Measurements from ENCODE around the gene HDGFL3. TPM values are rescaled to one million over a fixed set of nuclear protein-coding genes. Genes with fewer than 3 reads are reported as not detected.
"Not testable (repeated sequence)": the region's sequence is repeated elsewhere in the genome, so short reads cannot be mapped to it uniquely, and the experiment has no call there.

The HDGFL3 gene
- total RNA-seq, 1 experiment from 2014 or later = 34.1 TPM

DNA sequence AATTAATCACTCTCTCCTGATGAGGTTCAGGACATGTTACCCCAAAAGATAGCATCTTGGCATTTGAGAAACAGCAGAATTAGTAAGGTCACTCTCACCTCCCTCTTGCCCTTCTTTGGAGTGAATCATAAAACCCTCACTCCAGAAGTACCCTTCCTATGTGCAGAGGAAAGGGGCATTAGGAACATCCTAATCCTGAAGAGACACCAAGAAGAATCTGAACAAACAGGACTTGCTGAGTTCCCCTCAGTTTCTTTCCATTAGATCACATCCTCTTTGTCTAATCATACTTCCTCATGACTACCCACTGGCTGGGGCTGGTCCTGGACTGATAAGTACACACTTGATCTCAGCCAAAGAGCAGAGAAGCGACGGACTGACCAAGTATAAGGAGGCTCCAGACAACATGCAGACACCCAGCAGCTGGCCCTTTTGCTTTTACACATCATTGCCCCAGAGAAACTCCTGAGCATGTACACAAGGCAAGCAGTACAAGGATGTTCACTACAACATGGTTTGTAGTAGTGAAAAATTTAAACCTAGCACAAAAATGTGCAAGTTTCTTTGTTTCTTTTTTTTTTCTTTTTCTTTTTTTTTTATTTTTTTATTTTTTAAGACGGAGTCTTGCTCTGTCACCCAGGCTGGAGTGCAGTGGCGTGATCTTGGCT, 115.2 kb downstream of the HDGFL3 start:
- TF ChIP-seq POLR2AphosphoS5 (IDR thresholded peaks at IDR 0.05; ENCODE audit: low read depth, low read length) = no peak
- TF ChIP-seq, protein P1, sequence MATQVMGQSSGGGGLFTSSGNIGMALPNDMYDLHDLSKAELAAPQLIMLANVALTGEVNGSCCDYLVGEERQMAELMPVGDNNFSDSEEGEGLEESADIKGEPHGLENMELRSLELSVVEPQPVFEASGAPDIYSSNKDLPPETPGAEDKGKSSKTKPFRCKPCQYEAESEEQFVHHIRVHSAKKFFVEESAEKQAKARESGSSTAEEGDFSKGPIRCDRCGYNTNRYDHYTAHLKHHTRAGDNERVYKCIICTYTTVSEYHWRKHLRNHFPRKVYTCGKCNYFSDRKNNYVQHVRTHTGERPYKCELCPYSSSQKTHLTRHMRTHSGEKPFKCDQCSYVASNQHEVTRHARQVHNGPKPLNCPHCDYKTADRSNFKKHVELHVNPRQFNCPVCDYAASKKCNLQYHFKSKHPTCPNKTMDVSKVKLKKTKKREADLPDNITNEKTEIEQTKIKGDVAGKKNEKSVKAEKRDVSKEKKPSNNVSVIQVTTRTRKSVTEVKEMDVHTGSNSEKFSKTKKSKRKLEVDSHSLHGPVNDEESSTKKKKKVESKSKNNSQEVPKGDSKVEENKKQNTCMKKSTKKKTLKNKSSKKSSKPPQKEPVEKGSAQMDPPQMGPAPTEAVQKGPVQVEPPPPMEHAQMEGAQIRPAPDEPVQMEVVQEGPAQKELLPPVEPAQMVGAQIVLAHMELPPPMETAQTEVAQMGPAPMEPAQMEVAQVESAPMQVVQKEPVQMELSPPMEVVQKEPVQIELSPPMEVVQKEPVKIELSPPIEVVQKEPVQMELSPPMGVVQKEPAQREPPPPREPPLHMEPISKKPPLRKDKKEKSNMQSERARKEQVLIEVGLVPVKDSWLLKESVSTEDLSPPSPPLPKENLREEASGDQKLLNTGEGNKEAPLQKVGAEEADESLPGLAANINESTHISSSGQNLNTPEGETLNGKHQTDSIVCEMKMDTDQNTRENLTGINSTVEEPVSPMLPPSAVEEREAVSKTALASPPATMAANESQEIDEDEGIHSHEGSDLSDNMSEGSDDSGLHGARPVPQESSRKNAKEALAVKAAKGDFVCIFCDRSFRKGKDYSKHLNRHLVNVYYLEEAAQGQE (IDR thresholded peaks at IDR 0.05; ENCODE audit: insufficient read depth in 1 of 2, low read depth in 2 of 2, low read length in 1 of 2) = no peak
- TF ChIP-seq, protein P2, sequence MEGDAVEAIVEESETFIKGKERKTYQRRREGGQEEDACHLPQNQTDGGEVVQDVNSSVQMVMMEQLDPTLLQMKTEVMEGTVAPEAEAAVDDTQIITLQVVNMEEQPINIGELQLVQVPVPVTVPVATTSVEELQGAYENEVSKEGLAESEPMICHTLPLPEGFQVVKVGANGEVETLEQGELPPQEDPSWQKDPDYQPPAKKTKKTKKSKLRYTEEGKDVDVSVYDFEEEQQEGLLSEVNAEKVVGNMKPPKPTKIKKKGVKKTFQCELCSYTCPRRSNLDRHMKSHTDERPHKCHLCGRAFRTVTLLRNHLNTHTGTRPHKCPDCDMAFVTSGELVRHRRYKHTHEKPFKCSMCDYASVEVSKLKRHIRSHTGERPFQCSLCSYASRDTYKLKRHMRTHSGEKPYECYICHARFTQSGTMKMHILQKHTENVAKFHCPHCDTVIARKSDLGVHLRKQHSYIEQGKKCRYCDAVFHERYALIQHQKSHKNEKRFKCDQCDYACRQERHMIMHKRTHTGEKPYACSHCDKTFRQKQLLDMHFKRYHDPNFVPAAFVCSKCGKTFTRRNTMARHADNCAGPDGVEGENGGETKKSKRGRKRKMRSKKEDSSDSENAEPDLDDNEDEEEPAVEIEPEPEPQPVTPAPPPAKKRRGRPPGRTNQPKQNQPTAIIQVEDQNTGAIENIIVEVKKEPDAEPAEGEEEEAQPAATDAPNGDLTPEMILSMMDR (IDR thresholded peaks at IDR 0.05) = no peak
- TF ChIP-seq TCF7L2 (IDR thresholded peaks at IDR 0.05; ENCODE audit: low read depth, low read length) = no peak
- TF ChIP-seq SIN3A (IDR thresholded peaks at IDR 0.05; ENCODE audit: borderline replicate concordance, insufficient read depth, low read depth, low read length) = no peak
- no TSS peak for BruUV-seq (replicated peaks)
- ChIA-PET POLR2A (no interaction called here), CTCF (no interaction called here)
- no peak for DNase-seq (ENCODE audit: low read depth, low spot score)
- intact Hi-C loops (cut with micrococcal nuclease; ENCODE audit: unreplicated experiment) (no loop called here), in situ Hi-C loops (cut with HindIII; ENCODE audit: low pct_unique_long_range_greater_than_20kb, low sequenced_read_pairs) (no loop called here)
- ATAC-seq = no peak
- H3K27ac ChIP-seq (ENCODE audit: low read length) = no peak overlapping the region
- no peaks in the 10 kb centered on the region for H3K4me1 ChIP-seq (ENCODE audit: control insufficient read depth, insufficient read depth, low read length)
- H3K27me3 ChIP-seq (ENCODE audit: control insufficient read depth, insufficient read depth, low read length) = no peaks in the 10 kb centered on the region
- H3K4me3 ChIP-seq (ENCODE audit: low read depth in 2 of 2, low read length in 2 of 2) = no peak overlapping the region
- H3K36me3 ChIP-seq (ENCODE audit: control insufficient read depth, insufficient read depth, low read length) = no peaks in the 10 kb centered on the region
- no peaks in the 10 kb centered on the region for H3K9me3 ChIP-seq (ENCODE audit: control insufficient read depth, insufficient read depth, low read depth, low read length)

DNA sequence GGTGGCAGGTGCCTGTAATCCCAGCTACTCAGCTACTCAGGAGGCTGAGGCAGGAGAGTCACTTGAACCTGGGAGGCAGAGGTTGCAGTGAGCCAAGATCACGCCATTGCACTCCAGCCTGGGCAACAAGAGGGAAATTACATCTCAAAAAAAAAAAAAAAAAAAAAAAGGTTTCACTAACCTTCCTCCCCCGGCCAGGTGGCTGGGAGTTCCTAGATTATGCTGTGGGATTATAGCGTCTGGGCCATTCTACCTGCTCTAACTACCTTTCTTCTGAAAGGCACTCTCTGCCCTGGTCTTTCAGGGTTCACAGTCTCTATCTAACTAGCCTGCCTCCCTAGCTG, 115.7 kb downstream of the HDGFL3 start:
- intact Hi-C loops (cut with micrococcal nuclease; ENCODE audit: unreplicated experiment); ATAC-seq; CTCF ChIA-PET; BruUV-seq (replicated peaks); H3K4me3 ChIP-seq (ENCODE audit: low read depth in 2 of 2, low read length in 2 of 2); H3K9me3 ChIP-seq (ENCODE audit: control insufficient read depth, insufficient read depth, low read depth, low read length); DNase-seq (ENCODE audit: low read depth, low spot score); H3K27ac ChIP-seq (ENCODE audit: low read length); H3K27me3 ChIP-seq (ENCODE audit: control insufficient read depth, insufficient read depth, low read length); in situ Hi-C loops (cut with HindIII; ENCODE audit: low pct_unique_long_range_greater_than_20kb, low sequenced_read_pairs); POLR2A ChIA-PET; H3K4me1 ChIP-seq (ENCODE audit: control insufficient read depth, insufficient read depth, low read length); H3K36me3 ChIP-seq (ENCODE audit: control insufficient read depth, insufficient read depth, low read length): not testable (repeated sequence)

DNA sequence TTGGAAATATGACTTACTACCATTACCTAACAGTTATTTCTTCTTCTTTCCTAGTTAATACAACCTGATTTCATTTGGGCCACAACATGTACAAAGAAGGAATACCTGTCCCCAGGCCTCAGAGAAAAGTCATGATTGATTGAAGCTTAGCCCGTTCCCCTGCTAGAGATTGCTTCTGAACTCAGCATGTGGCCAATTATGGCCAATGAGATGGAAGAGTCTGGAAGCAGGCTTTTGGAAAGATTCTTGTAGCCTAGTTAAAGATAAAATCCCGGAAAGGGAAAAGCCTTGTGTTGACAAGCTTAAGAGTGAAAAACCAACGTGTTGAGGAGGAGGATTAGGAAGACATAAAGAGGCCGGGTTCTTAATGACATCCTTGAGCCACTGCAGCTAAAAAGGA, 117.2 kb downstream of the HDGFL3 start:
- H3K27me3 ChIP-seq (ENCODE audit: control insufficient read depth, insufficient read depth, low read length) = no peaks in the 10 kb centered on the region
- CTCF ChIA-PET = no interaction called here
- no peaks in the 10 kb centered on the region for H3K9me3 ChIP-seq (ENCODE audit: control insufficient read depth, insufficient read depth, low read depth, low read length)
- no peak overlapping the region for H3K4me3 ChIP-seq (ENCODE audit: low read depth in 2 of 2, low read length in 2 of 2)
- intact Hi-C loops (cut with micrococcal nuclease; ENCODE audit: unreplicated experiment) = no loop called here
- BruUV-seq (replicated peaks) = no TSS peak
- no peak for DNase-seq (ENCODE audit: low read depth, low spot score)
- no peaks in the 10 kb centered on the region for H3K36me3 ChIP-seq (ENCODE audit: control insufficient read depth, insufficient read depth, low read length)
- in situ Hi-C loops (cut with HindIII; ENCODE audit: low pct_unique_long_range_greater_than_20kb, low sequenced_read_pairs) = no loop called here
- H3K4me1 ChIP-seq (ENCODE audit: control insufficient read depth, insufficient read depth, low read length) = no peaks in the 10 kb centered on the region
- no peak overlapping the region for H3K27ac ChIP-seq (ENCODE audit: low read length)
- POLR2A ChIA-PET = no interaction called here
- no peak for ATAC-seq
- TF ChIP-seq POLR2AphosphoS5 (IDR thresholded peaks at IDR 0.05; ENCODE audit: low read depth, low read length) = no peak
- TF ChIP-seq SIN3A (IDR thresholded peaks at IDR 0.05; ENCODE audit: borderline replicate concordance, insufficient read depth, low read depth, low read length) = no peak
- TF ChIP-seq TCF7L2 (IDR thresholded peaks at IDR 0.05; ENCODE audit: low read depth, low read length) = no peak
- TF ChIP-seq, protein P2 (IDR thresholded peaks at IDR 0.05) = no peak
- TF ChIP-seq, protein P1 (IDR thresholded peaks at IDR 0.05; ENCODE audit: insufficient read depth in 1 of 2, low read depth in 2 of 2, low read length in 1 of 2) = no peak

Measured in Panc1 (cell line).